HG02759 (cell line): ENCODE results near the gene RNF13.
"Not testable (repeated sequence)": the region's sequence is repeated elsewhere in the genome, so short reads cannot be mapped to it uniquely, and the experiment has no call there.

ENCODE experiments used
- ATAC-seq: cut with Tn5 transposase; IDR thresholded peaks from one replicate; pipeline ENCODE4 v1.9.1; 2021; ENCODE audit warnings: mild to moderate bottlenecking, moderate library complexity; ENCODE audit not compliant: unreplicated experiment

The RNF13 gene

DNA sequence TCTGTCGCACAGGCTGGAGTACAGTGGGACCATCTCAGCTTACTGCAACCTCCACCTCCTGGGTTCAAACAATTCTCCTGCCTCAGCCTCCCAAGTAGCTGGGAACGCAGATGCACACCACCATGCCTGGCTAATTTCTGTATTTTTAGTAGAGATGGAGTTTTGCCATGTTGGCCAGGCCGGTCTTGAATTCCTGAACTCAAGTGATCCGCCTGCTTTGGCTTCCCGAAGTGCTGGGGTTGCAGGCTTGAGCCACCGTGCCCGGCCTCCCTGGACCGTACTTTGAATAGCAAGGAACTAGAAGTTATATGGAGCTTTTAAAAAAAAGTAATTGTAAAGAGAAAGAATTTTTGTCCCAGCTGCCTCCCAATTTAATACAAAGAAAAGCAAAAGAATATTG lies 12.3 kb upstream of the RNF13 start:
- ATAC-seq, result no peak

DNA sequence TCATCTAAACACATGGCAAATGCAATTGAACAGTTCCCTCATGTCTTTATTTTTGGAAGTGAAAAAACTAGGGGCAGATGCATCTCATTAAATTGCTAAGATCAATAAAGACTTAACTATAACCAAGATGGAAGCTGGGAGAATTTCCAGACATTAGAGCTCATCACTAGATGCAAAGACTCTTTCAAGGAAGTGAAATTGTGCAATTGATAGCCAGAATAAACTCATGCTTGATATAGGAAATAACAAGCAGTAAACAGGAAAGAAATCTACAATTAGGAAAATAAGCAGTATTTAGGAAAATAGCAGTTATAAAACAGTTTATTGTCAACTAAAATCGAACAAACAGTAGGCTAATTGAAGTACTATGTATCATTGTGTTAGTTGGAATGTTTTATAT lies 11.8 kb upstream of the RNF13 start:
- no peak for ATAC-seq

DNA sequence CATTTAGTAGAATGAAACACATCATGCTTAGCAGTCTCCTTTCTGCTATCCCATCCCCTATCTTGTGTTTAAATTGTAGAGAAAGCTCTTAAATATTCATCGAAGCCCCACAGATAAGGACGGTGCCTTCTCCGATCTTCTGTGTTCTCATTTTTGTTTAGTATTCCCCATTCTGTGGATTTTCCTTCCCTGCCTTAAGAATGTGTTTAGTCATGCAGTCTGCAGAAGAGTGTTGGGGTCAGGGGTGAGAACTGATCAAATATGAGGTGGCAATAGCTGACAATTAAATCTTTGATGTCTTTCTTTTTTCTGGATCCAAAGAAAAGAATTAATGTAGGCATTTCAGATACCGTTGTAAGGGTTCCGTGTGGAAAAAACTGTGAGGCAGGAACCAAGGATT lies 11.4 kb upstream of the RNF13 start:
- no peak for ATAC-seq

DNA sequence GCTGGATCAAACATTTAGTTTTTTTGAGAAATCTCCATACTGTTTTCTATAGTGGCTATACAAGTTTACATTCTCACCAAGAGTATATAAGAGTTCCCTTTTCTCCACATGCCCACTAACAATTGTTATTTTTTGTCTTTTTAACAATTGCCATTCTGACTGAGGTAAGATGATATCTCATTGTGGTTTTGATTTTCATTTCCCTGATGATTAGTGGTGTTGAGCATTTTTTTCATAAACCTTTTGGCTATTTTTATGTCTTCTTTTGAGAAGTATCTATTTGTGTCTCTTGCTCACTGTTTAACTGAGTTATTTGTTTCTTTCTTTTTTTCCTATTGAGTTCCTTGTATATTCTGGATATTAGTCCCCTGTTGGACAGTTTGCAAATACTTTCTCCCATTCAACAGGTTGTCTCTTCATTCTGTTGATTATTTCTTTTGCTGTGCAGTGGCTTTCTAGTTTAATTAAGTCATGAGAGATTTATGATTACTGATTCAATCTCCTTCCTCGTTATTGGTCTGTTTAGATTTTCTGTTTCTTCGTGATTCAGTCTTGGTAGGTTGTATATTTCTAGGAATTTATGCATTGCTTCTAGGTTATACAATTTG lies 6.7 kb upstream of the RNF13 start:
- no peak for ATAC-seq

DNA sequence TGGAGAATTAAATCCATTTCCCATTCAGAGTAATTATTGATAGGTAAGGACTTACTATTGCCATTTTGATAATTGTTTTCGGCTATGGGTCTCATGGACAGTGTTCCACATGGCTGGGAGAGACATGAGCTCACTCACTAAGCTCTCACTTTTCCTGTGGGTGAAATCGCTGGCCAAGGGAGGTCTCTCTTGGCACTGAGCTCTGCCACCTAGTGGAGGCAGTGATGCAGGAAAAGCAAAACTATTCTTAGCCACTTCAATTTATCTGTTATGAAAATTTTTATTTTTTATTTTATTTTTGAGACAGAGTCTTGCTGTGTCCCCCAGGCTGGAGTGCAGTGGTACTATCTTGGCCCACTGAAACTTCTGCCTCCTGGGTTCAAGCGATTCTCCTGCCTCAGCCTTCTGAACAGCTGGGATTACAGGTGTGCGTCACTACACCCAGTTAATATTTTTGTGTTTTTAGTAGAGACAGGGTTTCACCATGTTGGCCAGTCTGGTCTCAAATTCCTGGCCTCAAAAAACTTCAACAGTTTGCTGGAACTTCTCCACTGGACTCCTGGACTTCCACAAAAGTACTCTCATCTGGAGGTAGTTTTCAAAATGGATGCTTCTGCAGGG lies 4.7 kb upstream of the RNF13 start:
- ATAC-seq, result no peak

DNA sequence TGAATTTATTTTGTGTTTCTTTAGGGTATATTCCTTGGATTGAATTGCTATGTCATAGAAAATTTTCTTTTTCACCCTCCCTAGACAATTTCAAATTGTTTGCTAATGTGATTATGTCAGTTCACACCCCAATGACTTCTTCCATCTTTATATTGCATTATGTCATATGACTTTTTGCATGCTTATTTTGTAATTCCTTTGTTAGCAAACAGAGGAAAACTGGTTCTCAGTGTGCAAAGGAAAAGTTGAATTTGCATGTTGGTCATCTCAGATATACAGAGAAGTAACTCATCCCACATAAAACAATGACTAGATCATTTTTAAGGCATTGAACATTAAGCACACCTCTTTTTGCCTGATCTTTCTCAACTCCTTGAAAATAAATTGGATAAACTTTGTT lies 3.3 kb upstream of the RNF13 start:
- ATAC-seq, result no peak

DNA sequence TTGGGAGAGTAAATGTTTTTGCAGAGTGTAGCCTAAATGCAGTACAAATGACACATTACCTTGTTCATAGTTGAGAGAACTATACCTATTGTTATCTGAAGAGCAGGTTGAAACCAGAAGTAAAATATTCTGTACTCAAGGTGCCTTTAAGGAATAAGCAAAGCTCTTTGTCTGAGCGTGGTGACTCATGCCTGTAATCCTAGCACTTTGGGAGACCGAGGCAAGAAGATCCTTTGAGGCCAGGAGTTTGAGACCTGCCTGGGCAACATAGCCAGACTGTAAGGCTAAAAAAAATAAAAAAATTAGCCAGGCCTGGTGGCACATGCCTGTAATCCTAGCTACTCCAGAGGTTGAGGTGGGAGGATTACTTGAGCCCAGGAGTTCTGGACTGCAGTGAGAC lies 2.2 kb upstream of the RNF13 start:
- ATAC-seq, result no peak

DNA sequence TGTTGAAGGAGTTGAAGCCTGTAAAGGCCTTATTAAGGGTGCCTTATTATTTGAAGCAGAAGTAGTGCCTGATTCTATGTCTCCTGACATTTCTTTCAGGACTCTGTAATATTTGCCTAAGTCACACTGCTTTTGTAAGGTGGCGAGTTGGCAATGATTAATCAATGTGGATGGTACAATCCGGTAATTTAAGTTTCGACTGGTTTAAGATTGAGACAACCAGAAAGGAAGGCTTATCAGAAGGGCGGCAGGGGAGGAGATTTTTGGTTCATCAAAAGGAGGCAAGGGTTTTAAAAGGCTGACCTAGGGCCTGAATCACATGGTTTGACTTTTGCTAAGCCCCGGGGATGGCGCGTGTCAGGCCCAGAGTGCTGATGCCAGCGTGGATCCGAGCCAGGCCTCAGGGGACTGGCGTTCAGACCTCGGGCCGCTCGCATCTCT lies 830 bp upstream of the RNF13 start:
- ATAC-seq, result no peak

DNA sequence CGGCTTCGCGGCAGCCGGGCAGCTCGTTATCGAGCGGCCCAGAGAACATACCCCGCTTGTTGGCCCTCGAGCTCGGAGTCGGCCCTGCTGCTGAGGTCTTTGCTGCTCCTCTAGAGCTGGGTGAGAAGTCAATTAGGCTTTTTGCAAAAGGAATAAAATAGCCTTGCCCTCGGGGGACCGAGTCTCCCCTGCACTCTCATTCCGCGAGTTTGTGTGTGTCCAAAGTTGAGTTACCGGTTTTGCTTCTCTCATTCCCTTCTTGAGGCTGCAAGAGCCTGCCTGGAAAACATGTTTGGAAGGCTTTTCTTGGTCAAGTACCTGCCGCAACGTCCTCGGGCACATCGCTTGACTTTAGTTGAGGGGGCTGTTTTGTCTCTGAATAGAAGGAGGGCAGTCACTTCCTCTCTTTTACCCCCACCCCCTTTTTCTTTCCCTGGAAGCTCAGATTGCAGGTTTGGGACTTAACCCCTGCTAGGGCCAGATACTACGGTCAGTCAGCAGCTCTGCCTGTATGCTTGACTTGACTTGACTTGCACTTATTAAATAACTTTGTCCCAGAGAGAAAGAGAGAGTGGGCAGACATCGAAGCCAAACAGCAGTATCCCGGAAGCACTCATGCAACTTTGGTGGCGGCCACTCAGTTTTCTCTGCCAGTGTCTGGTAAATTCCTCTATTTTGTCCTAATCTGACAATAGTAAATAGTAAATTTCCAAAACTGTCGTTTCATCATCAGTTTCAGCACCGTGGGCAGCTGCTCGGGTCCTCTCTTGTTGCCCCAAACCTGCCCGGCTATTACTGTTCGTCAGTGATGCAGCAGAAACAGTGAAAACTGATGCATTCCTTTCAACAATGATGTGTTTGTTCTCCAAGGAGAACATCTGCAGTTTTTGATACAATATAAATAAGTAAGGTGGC lies 609 bp downstream of the RNF13 start:
- peak; percentile 24 for ATAC-seq

DNA sequence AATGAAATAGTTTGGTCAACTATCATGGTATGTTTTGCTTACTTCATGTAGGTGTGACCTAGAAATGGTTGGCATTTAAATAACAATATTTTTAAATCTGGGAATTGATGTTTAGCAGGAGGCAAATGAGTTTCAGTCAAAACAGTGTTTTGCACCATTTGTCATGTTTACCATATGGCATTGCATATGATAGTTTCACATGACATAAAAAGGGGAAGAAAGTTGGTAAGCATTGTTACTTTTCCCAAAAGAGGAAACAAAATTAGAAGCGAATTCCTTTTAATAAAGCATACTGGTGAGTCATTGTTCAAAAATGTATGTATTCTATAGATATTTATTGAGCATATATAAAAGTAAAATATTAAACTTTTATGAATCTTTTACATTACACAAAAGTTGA lies 2.3 kb downstream of the RNF13 start:
- ATAC-seq, result no peak

DNA sequence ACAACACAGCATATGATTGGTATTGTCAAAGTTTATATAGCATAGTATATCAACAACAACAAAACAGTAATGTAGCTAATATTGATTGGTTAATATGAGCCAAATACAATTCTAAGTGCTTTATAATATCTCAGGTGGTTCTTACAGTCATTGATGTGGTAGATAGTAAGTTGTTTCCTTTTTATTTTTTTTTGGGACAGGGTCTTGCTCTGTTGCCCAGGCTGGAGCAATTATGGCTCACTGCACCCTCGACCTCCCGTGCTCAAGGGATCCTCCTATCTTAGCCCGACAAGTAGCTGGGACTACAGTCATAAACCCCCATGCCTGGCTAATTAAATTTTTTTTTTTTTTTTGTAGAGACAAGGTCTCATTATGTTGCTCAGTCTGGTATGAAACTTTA lies 2.7 kb downstream of the RNF13 start:
- no peak for ATAC-seq

DNA sequence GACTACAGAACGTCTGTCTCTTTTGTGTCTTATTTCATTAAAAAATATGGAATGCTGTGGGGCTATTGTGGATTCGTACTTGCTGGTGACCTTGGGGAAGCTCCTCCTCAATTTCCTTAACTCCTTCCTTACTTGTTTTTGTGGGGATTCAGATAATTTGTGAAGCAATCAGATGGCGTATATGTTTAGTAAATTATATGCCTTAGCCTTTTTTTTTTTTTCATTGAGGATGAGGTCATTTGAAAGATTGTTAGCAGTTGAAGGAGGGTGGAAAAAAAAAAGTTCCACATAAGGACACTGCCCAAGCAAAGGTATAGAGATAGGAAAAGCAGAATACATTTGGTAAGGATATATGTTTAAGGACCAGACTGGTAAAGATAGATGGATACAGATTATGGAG lies 3.3 kb downstream of the RNF13 start:
- ATAC-seq, result no peak

DNA sequence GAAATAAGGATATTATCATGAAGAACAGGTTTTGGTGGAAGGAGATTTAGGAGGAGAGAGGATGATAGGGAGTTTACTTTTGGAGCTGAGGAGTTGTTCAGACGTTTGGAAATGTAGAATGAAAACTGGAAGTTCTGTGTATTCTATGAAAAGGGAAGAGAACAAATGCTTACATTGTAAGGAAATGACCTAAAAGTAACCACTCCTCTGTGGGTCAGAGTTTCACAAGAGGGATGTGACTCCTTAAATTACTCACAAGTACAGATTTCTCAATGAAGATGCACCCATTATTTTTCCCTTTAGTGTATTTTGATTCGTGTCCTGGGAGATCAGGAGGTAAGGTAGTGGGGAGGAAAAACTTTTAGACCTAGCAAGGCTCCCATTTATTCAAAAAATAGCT lies 4.0 kb downstream of the RNF13 start:
- no peak for ATAC-seq

DNA sequence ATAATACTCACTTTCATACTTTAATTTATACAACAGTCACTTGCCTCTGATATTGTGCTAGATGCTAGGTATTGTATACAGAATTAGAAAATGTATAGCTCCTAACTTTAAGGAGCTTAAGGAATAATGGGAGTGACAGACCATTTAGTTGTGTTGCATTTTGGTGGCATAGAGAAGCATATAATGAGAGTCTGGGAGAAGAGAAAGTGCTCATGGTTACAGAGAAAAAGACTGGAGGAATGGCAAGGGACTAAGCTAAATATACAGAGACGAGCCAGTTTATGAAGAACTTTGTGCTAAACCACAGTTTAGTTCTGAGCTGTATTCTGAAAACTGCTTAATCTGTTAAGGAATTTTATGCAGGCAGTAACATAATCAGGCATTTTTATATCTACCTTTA lies 6.4 kb downstream of the RNF13 start:
- ATAC-seq, result no peak

DNA sequence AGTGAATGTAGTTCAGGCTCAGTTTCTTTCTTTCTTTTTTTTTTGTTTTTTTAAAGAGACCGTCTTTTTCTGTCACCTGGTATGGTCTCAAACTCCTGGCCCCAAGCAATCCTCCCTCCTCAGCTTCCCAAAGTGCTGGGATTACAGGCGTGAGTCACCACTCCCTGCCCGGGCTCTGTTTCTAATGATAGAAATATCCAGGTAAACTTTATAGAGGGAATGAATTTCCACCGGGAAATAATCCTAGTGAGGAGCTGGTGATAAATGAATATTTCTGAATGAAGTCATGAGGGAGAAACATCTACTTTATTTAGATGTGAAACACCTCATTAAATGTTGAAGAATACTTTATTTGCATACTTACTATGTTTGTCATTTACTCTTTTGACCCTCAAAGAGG lies 7.2 kb downstream of the RNF13 start:
- no peak for ATAC-seq

DNA sequence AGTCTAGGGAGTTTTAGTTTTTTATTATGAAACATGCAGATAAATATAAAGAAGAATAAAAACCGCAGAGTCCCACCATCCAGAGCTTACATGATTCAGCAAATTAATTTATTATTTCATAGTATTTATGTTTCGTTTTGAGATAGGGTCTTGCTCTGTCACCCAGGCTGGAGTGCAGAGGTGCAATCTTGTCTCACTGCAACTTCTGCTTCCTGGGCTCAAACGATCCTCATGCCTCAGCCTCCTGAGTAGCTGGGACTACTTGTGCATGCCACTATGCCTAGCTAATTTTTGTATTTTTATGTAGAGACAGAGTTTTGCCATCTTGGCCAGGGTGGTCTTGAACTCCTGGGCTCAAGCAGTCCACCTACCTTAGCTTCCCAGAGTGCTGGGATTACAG lies 13.6 kb downstream of the RNF13 start:
- no peak for ATAC-seq

DNA sequence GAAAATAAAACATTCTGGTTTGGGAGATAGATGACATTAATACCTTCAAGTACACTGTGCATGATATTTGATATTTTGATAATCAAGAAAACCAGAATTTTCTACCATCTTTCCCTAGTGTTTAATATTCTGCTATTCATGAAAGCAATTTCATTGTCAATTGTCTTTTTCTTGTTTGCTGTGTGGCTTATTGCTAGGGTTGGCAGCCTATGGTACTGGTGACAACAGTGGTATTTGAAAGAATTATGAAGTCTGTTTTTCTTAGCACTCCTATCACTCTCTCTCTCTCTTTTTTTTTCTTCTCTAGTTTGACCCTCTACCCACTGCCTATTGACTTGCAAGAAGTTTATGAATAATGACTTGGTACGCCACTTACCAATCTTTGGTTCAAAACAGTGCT lies 15.4 kb downstream of the RNF13 start:
- ATAC-seq, result no peak

DNA sequence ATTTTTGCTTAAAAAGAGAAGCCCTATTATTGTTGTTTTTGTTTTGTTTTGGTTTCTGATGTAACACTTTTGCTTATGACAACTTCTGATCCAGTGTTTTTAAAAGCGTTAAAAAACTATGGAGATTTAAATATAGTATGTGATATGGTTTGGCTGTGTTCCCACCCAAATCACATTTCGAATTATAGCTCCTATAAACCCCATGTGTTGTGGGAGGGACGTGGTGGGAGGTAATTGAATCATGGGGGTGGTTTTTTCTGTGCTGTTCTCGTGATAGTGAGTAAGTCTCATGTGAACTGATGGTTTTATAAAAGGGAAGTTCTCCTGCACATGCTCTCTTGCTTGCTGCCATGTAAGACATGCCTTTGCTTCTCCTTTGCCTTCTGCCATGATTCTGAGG lies 16.6 kb downstream of the RNF13 start:
- not testable (repeated sequence) for ATAC-seq

DNA sequence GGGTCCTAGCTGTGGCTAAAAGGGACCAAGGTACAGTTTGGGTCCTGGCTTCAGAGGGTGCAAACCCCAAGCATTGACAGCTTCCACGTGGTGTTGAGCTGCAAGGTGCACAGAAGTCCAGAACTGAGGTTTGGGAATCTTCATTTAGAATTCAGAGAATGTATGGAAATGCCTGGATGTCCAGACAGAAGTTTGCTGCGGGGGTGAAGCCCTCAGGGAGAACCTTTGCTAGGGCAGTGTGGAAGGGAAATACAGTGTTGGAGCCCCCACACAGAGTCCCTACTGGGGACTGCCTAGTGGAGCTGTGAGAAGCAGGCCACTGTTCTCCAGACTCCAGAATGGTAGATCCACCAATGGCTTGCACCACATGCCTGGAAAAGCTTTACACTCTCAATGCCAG lies 17.9 kb downstream of the RNF13 start:
- ATAC-seq, result no peak

DNA sequence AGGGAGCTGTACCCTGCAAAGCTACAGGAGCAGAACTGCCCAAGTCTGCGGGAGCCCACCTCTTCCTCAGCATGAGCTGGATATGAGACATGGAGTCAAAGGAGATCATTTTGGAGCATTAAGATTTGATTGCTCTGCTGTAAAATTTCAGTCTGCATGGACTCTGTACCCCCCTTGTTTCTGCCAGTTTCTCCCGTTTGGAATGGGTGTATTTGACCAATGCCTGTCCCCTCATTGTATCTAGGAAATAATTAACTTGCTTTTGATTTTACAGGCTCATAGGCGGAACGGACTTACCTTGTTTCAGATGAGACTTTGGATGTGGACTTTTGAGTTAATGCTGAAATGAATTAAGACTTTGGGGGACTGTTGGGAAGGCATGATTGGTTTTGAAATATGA lies 18.3 kb downstream of the RNF13 start:
- no peak for ATAC-seq

DNA sequence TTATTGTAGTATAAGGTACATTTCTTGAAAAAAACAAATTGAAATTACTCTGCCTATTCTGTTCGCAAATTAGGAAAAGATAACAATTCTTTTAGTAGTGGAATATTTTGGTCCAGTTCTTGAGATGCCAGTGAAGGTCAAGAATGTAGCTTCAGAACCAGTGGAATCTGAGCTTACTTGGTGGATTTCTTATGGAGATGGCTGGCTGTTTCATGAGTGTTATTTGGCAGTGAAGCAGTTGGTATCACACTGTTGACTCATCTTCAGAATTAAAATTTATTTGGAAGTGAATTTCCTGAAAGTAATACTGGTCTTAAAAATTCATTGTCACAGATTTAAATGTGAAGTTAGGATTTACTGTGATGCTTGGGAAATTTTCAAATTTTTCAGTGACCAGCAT lies 19.1 kb downstream of the RNF13 start:
- ATAC-seq, result no peak

DNA sequence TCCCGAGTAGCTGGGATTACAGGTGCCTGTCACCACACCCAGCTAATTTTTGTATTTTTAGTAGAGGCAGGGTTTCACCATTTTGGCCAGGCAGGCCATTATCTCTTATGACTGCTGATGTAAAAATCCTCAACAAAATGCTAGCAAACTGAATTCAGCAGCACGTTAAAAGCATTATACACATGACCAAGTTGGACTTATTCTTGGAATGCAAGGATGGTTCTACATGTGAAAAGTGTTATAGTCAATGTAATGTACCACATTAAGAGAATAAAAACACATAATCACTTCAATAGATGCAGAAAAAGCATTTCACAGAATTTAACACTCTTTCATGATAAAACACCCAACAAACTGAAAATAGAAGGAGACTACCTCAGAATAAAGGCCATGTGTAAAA lies 20.2 kb downstream of the RNF13 start:
- ATAC-seq, result no peak
